Sigmoid colon (tissue), 7 donors: ENCODE data around the gene LPA. TPM values are rescaled to one million over a fixed set of nuclear protein-coding genes. Genes with fewer than 3 reads are reported as not detected.
A peak's percentile ranks its signal among the peaks of the same experiment; 100 is the strongest.
"Not testable (repeated sequence)": the region's sequence is repeated elsewhere in the genome, so short reads cannot be mapped to it uniquely, and the experiment has no call there.

ENCODE experiments used
- DNase-seq: peaks from one replicate; pipeline ENCODE4 v3.0.0-alpha.2; 2019
- H3K27ac ChIP-seq, 4 donors: fragments of 200-600 bp; sonication (generic); one replicate each; pipeline ENCODE4 v1.5.1; 2016 to 2019; ENCODE audit warnings: mild to moderate bottlenecking in 1 of 4
- H3K27me3 ChIP-seq, 3 donors: fragments of 200-600 bp; sonication (generic); one replicate each; pipeline ENCODE4 v1.5.1; 2019; ENCODE audit warnings: mild to moderate bottlenecking in 1 of 3
- H3K36me3 ChIP-seq, 4 donors: fragments of 200-600 bp; sonication (generic); one replicate each; pipeline ENCODE4 v1.5.1; 2016 to 2019
- H3K4me1 ChIP-seq, 4 donors: fragments of 200-600 bp; sonication (generic); one replicate each; pipeline ENCODE4 v1.5.1; 2017 to 2019
- H3K4me3 ChIP-seq, 4 donors: fragments of 200-600 bp; sonication (generic); one replicate each; pipeline ENCODE4 v1.5.1; 2017 to 2019; ENCODE audit warnings: mild to moderate bottlenecking in 2 of 4, moderate library complexity in 1 of 4
- H3K9me3 ChIP-seq, 4 donors: fragments of 200-600 bp in 3 of 4; sonication (generic) in 3 of 4; one replicate each; pipeline versions ENCODE4 v1.5.1 to v1.6.1; 2013 to 2019
- CTCF ChIP-seq, 4 experiments: fragments of 450-650 bp in 3 of 4; fragments of 200-600 bp in 1 of 4; IDR thresholded peaks; one replicate each; pipeline ENCODE4 v1.5.1; 2016 to 2019; ENCODE audit warnings: antibody characterized with exemption in 4 of 4, mild to moderate bottlenecking in 3 of 4, moderate library complexity in 2 of 4
- EP300 ChIP-seq, 4 donors: sonication (generic); formaldehyde crosslinking; IDR thresholded peaks; one replicate each; pipeline ENCODE4 v1.6.1; 2017; ENCODE audit warnings: antibody characterized with exemption in 4 of 4
- POLR2A ChIP-seq, 2 donors: fragments of 450-650 bp; IDR thresholded peaks; one replicate each; pipeline ENCODE4 v1.6.1; 2016; ENCODE audit warnings: antibody characterized with exemption in 2 of 2, mild to moderate bottlenecking in 2 of 2, moderate library complexity in 2 of 2
- POLR2AphosphoS5 ChIP-seq, 4 donors: sonication (generic); formaldehyde crosslinking; IDR thresholded peaks; one replicate each; pipeline ENCODE4 v1.6.1; 2017; ENCODE audit warnings: antibody characterized with exemption in 4 of 4
- WGBS, 2 donors: extraction: QIAGEN DNeasy Blood & Tissue Kit; methylation state at CpG; one replicate each; pipeline ENCODE4 v1.1.7; 2013; 5-methylcytosine and 5-hydroxymethylcytosine counted together
- intact Hi-C: fragments of 100-400 bp; cut with DNase I; formaldehyde crosslinking; loops from one replicate; pipeline ENCODE4 v1.15.1; 2023
- polyA plus RNA-seq, 3 donors: library from polyadenylated mRNA; stranded (reverse); fragments of 200-250 nt; gene quantifications; one replicate each; pipeline ENCODE4 v1.2.3, GENCODE V29; 2013
- total RNA-seq, 4 donors: library from RNA; depleted of rRNA; stranded (reverse); fragments of >200 nt; gene quantifications; one replicate each; pipeline ENCODE4 v1.1.0, GENCODE V29; 2016
- donor health status: healthy with polysubstance abuse.
- donor health status: Bipolar disorder and iron deficiency.
- donor health status: healthy.

Gene LPA
- total and polyA plus RNA-seq, 7 donors, result 0.01 TPM; not detected in 6

DNA sequence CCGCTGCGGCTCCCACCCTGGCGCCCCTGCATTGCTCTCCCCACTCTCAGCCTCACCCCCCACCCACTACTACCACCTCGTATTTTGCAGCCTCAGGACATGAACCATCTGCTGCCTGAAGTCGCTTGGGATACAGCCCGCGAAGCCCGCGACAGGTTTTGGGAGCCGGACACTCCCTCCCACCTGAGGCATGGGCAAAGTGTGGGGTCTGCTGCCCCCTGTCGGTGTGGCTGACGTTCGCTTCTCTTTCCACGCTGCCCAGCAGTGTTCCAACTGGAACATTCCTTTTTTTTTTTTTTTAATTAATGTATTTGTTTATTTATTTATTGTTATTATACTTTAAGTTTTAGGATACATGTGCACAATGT lies 15.3 kb upstream of the LPA start:
- no peak for TF ChIP-seq POLR2AphosphoS5 (IDR thresholded peaks at IDR 0.05)
- no peak for TF ChIP-seq EP300 (IDR thresholded peaks at IDR 0.05)
- no peak for TF ChIP-seq CTCF (IDR thresholded peaks at IDR 0.05)
- 11 to 30% methylated on average over 14 of the region's 14 CpGs for WGBS, 2 donors
- peaks cover 0 to 6% (median 3%) of the 10 kb centered on the region in 3 donors for H3K27me3 ChIP-seq
- no peaks in the 10 kb centered on the region for H3K9me3 ChIP-seq
- peak overlapping the region in 1 of 4 donors; percentile 24 for H3K4me3 ChIP-seq
- peaks cover 0 to 7% (median 3%) of the 10 kb centered on the region in 4 donors for H3K4me1 ChIP-seq
- no peaks in the 10 kb centered on the region for H3K36me3 ChIP-seq
- intact Hi-C loops, result no loop called here
- no peak for DNase-seq
- H3K27ac ChIP-seq, result no peak overlapping the region

DNA sequence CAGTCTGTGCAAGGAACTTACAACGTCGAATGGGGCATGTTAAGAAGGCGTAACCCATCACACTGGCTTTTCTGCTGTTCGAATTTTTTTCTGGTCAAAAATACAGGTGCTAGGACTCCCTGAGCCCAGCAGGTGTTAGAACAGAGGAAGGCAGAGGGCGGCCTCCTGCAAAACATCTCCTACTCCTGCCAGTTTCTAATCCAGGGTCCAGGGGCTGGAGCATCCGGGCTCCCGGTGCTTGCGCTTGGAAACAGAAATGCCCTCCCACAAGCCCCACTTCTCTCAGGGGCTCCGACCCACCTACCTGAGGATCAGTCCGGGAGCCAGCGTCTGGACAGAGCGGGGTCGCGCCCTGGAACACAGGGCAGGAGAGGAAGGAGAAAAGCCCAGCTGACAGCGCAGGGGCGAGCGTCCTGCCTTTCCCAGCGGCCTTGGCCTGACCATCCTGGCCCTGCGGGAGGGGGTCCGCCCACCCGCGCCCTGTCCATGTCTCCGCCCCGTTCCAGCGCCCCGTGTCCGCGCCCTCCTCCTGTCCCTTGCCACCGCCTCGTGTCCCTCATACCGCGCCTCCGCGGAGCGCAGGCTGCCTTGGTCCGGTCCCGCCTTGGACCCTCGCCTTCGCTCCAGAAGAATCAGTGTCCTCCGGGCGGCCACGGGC lies 14.8 kb upstream of the LPA start:
- Histone ChIP-seq H3K9me3 (no peaks in the 10 kb centered on the region), H3K27ac (no peak overlapping the region), H3K36me3 (no peaks in the 10 kb centered on the region), H3K4me3 (peak overlapping the region in 1 of 4 donors; percentile 24), H3K27me3 (peaks cover 0 to 6% (median 3%) of the 10 kb centered on the region in 3 donors), H3K4me1 (peaks cover 0 to 7% (median 3%) of the 10 kb centered on the region in 4 donors)
- DNase-seq, result no peak
- 18 to 20% methylated on average over 42 of the region's 42 CpGs for WGBS, 2 donors
- TF ChIP-seq CTCF (IDR thresholded peaks at IDR 0.05) (no peak), POLR2A (IDR thresholded peaks at IDR 0.05) (no peak)
- intact Hi-C loops, result no loop called here

- Histone ChIP-seq H3K4me1 (peaks cover 0 to 7% (median 3%) of the 10 kb centered on the region in 4 donors), H3K27me3 (peaks cover 0 to 6% (median 3%) of the 10 kb centered on the region in 3 donors), H3K9me3 (no peaks in the 10 kb centered on the region), H3K27ac (no peak overlapping the region), H3K36me3 (no peaks in the 10 kb centered on the region), H3K4me3 (no peak overlapping the region)
- no peak for TF ChIP-seq POLR2AphosphoS5 (IDR thresholded peaks at IDR 0.05)
- DNase-seq, result no peak
- WGBS, 2 donors, result 79 to 83% methylated on average over 4 of the region's 4 CpGs
- intact Hi-C loops, result no loop called here
Measured at GRCh38 chr6:160678230-160678629, 14.2 kb upstream of the LPA start.

DNA sequence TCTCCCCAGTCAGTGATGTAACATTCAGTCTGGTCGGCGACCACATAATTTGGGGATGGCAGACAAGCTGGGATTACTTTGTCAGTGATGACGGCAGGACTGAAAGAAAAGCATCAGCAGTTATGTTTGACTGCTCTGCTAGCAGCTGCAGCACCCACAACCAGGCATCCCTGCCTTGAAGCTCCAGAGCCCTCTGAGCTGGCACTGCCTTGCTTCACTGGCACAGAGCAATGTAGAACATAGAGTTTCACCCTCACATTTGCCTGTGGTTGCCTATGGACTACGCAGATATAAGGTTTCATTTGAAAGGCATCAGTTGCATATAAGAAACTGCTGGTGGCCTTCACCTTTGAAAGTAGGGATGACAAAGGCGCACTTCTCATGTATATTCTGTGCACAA lies 12.3 kb upstream of the LPA start:
- intact Hi-C loops, H3K4me1 ChIP-seq, DNase-seq, H3K9me3 ChIP-seq, H3K36me3 ChIP-seq, H3K4me3 ChIP-seq, H3K27ac ChIP-seq, H3K27me3 ChIP-seq: not testable (repeated sequence)
- WGBS, 2 donors, result 85 to 93% methylated on average over 5 of the region's 5 CpGs

DNA sequence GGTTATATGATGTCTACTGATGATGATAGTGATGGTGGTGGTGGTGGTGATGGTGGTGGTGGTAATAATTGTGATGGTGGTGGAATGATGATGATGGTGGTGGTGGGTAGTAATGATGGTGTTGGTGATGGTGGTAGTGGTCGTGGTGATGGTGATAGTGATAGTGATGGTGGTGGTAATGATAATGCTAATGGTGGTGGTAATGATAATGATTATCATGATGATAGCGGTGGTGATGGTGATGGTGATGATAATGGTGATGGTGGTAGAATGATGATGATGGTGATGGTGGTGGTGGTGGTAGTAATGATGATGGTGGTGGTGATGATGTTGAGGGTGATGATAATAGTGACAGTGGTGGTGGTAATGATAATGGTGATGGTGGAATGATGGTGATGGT lies 4.5 kb upstream of the LPA start:
- Histone ChIP-seq H3K4me3 (no peak overlapping the region), H3K9me3 (peaks cover 0 to 2% (median 1%) of the 10 kb centered on the region in 4 donors), H3K27ac (no peak overlapping the region), H3K27me3 (no peaks in the 10 kb centered on the region), H3K4me1 (no peaks in the 10 kb centered on the region), H3K36me3 (no peaks in the 10 kb centered on the region)
- intact Hi-C loops, result no loop called here
- no peak for DNase-seq
- no peak for TF ChIP-seq POLR2AphosphoS5 (IDR thresholded peaks at IDR 0.05)
- no peak for TF ChIP-seq CTCF (IDR thresholded peaks at IDR 0.05)
- no peak for TF ChIP-seq EP300 (IDR thresholded peaks at IDR 0.05)
- TF ChIP-seq POLR2A (IDR thresholded peaks at IDR 0.05), result no peak
- WGBS, 2 donors, result 56 to 77% methylated on average over 2 of the region's 2 CpGs
